GM19043 (cell line): ENCODE measurements around the gene DNMBP.
"Not testable (repeated sequence)": the region's sequence is repeated elsewhere in the genome, so short reads cannot be mapped to it uniquely, and the experiment has no call there.

Experiments
- ATAC-seq: cut with Tn5 transposase; IDR thresholded peaks from one replicate; pipeline ENCODE4 v1.9.1; 2021; ENCODE audit warnings: low read depth; ENCODE audit not compliant: unreplicated experiment

Gene DNMBP

DNA sequence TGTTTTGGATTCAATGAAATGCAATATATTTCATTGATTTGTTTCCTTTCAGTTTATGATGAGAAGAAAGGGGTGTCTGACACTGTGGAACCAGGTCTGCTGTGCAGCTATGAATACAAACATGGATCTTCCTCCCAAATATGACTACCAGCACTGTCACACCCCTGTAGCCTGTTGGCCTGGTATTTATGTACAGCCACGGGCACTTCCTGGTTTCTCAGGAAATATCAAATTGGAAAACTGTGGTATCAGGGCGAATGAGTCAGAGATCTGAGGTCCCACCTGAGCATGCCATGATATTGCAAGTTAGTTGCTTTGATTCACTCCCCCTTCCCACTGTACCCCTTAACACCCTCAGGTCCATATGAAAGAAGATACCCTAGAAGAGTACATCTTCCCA is 87.8 kb downstream of the DNMBP start:
- no peak for ATAC-seq

- no peak for ATAC-seq
Observed at GRCh38 chr10:99920901-99921300, 88.8 kb downstream of the DNMBP start.

GRCh38 chr10:99920486-99920885 is 89.3 kb downstream of the DNMBP start:
- no peak for ATAC-seq

DNA sequence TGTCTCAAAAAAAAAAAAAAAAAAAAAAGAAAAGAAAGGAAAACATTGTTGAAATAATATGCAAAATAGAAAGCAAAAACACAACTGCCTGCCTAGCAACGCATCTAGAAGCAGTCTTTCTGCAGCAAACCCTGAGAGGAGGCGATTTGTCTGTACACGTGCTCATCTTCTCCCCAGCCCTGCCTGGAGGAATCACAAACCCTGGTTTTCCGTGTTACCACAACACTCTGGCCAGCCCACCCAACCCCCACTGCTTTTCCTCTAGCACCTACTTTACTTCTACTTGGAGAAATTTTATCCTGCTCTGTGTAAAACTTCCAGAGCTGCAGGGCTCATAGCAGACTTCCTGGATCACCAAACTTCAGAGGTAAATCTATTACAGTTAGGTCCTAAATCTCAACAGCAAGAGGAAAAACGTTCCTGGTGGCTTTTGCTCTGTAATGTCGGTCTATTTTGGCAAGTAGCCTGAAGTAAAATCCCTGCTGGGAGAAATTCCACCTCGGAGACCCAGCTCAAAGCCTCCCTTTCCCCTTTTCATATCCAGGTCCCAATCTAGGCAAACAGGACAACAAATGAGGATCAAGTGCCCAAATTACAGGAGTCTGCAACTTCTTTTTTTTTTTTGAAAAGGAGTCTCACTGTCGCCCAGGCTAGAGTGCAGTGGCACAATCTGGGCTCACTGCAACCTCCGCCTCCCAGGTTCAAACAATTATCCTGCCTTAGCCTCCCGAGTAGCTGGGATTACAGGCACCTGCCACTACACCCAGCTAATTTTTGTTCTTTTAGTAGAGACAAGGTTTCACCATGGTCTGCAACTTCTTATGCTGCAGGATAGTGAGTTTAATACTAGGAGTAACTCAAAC is 91.6 kb downstream of the DNMBP start:
- no peak for ATAC-seq

GRCh38 chr10:99916776-99917175 is 93.0 kb downstream of the DNMBP start:
- no peak for ATAC-seq

GRCh38 chr10:99915414-99915813 is 94.3 kb downstream of the DNMBP start:
- ATAC-seq = no peak

GRCh38 chr10:99914236-99914635 is 95.5 kb downstream of the DNMBP start:
- no peak for ATAC-seq

DNA sequence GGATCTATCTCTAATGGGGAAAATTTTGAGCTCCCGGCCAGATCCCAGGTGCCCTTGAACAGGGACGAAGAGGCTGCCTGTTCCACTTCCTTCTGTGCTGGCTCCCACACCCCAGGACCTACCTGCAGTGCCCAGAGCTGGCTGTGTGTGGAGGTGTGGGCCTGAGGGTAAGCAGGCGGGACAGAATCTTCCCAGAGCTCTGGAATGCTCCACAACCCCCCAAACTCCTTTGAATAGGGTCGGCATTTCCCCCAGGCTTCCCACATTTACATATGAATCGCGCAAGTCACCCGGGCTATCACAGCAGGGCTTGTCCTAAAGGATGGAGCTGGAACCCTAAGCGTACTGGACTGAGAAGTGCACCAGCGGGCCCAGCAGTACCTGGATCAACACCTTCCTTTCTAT is 95.9 kb downstream of the DNMBP start:
- no peak for ATAC-seq

DNA sequence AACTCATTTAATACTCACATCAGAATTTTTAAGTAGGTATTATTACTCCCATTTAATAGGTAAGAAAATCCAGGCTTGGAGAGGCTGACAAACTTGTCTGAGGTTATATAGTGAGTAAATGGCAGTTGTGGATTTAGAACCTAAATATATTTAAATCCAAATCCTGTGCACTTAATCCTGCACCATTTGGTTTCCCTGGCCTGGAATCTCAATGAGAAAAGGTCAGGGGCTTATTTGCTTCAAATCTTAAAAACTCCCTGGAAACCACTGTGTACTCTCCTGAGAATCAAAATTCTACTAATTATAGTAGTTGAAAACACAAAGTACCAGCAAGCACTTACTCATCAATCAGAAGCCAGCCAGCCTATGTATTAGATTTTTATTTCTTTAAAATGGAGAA is 97.7 kb downstream of the DNMBP start:
- no peak for ATAC-seq

GRCh38 chr10:99908512-99908911 is 101.2 kb downstream of the DNMBP start:
- ATAC-seq = no peak

DNA sequence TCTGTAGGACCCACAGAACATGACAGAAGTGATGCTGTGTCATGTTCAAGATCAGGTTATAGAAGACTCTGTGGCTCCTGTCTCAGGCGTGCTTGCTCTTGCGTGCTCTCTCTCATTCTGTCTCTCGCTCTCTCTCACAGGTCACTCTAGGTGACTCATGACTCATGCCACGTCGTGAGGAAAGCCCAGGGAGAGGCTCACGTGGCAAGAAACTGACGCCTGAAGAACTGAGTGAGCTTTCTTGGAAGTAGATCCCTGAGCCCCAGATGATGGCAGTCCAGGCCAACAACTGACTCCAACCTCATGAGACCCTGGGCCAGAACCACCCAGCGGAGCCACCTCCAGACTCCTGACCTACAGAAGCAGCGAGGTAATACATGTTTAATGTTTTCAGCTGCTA is 103.3 kb downstream of the DNMBP start:
- ATAC-seq = no peak

DNA sequence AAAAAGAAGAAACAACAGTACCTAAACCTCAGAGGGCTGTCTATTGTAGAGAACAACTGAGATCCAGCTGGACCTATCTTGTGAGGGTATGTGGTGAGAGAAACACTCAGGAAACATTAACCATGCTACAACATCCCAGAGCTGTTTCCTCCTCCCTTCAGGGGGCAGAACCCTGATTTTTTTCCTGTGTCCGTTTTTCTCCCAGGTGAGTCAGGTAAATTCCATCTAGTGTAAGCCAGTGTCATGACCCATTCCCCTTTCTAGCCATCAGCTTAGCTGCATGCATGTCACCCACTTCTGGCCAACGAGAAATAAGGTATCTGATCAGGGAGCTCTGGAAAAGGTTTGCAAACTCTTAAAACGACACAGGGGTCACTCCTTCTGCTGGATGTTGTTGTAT is 103.8 kb downstream of the DNMBP start:
- ATAC-seq = no peak

GRCh38 chr10:99895867-99896266 is 113.9 kb downstream of the DNMBP start:
- no peak for ATAC-seq

- not testable (repeated sequence) for ATAC-seq
Observed at GRCh38 chr10:99895066-99895465, 114.7 kb downstream of the DNMBP start.

- no peak for ATAC-seq
Observed at GRCh38 chr10:99894613-99895012, 115.1 kb downstream of the DNMBP start.

GRCh38 chr10:99888622-99889021 is 121.1 kb downstream of the DNMBP start:
- no peak for ATAC-seq

DNA sequence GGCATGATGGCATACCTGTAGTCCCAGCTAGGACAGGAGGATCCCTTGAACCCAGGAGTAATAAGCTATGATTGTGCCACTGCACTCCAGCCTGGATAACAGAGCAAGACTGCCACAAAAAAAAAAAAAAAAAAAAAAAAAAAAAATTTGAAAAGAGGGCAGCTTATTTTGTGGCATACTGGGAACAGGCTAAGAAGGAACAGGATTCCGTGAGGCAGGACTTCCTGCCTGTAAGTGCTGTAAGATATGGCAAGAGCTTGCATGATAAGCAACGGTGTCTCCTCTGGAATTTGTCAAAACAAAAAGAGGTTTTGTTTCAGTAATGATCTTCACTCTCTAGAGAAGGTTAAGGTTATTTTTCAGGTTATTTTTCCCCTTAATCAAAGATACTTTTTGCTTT is 126.2 kb downstream of the DNMBP start:
- ATAC-seq = no peak

DNA sequence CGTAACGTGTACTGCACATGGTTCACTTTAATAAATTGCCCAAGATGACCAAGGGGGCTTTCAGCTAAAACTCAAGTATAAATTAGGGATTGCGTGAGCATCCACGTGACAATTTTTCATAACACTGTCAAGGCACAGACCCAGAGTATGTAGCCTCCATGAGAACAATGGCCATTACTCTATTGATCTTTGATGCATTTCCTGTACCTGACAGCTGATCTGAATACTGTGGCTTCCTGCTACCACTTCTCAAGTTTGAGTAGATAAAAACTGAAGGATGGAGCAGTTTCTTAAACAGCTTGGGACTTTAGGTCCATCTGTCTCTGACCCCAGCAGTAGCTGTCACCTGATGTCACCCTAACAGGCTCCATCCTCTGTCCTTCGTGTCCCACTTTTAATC is 128.4 kb downstream of the DNMBP start:
- ATAC-seq = no peak

- no peak for ATAC-seq
Observed at GRCh38 chr10:99880080-99880835, 129.5 kb downstream of the DNMBP start.

- ATAC-seq = no peak
Observed at GRCh38 chr10:99875473-99875872, 134.3 kb downstream of the DNMBP start.

GRCh38 chr10:99874341-99875085 is 135.2 kb downstream of the DNMBP start:
- ATAC-seq = no peak
